ENCODE measurements around the gene KLF3.

DNA sequence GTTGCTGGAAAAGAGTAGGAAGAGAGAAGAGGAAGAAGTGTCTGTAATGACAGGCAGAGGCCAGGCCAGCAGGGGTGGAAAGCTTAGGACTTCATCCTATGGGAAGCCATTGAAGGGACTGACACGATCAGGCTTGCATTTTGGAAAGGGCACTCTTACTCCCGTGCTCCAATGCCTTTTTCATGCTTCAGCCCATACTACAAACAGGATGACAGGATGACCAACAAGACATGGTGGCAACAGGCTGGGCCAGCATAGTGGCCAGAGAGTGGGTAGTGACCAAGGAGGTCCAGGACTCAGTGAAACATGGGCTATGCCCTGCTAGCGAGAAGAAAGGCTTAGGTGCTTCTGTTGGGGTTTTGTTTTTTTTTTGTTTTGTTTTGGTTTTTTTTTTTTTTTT is 2.6 kb upstream of the KLF3 start:
- TF ChIP-seq, protein P1, sequence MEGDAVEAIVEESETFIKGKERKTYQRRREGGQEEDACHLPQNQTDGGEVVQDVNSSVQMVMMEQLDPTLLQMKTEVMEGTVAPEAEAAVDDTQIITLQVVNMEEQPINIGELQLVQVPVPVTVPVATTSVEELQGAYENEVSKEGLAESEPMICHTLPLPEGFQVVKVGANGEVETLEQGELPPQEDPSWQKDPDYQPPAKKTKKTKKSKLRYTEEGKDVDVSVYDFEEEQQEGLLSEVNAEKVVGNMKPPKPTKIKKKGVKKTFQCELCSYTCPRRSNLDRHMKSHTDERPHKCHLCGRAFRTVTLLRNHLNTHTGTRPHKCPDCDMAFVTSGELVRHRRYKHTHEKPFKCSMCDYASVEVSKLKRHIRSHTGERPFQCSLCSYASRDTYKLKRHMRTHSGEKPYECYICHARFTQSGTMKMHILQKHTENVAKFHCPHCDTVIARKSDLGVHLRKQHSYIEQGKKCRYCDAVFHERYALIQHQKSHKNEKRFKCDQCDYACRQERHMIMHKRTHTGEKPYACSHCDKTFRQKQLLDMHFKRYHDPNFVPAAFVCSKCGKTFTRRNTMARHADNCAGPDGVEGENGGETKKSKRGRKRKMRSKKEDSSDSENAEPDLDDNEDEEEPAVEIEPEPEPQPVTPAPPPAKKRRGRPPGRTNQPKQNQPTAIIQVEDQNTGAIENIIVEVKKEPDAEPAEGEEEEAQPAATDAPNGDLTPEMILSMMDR (conservative IDR thresholded peaks at IDR 0.05) = no peak
- TF ChIP-seq EZH2 (IDR thresholded peaks at IDR 0.05; ENCODE audit: low read depth) = no peak

All from PC-9 (cell line).